Measurements from ENCODE around the gene PARD3B. TPM values are rescaled to one million over a fixed set of nuclear protein-coding genes. Genes with fewer than 3 reads are reported as not detected.

The PARD3B gene
- total and polyA plus RNA-seq, 8 donors: 18.5 to 24.6 (median 21.1) TPM

- Histone ChIP-seq H3K27me3 (no peaks in the 10 kb centered on the region), H3K9me3 (no peaks in the 10 kb centered on the region), H3K27ac (no peak overlapping the region), H3K4me1 (no peaks in the 10 kb centered on the region), H3K4me3 (no peak overlapping the region), H3K36me3 (no peaks in the 10 kb centered on the region)
- intact Hi-C loops (cut with DNase I): no loop called here
- DNase-seq (no peak), ATAC-seq (no peak)
- TF ChIP-seq CTCF (IDR thresholded peaks at IDR 0.05): no peak
Observed at GRCh38 chr2:205582366-205582765, 1037.1 kb downstream of the PARD3B start.

- Histone ChIP-seq H3K27ac (no peak overlapping the region), H3K4me1 (no peaks in the 10 kb centered on the region), H3K36me3 (no peaks in the 10 kb centered on the region), H3K9me3 (no peaks in the 10 kb centered on the region), H3K27me3 (no peaks in the 10 kb centered on the region), H3K4me3 (no peak overlapping the region)
- ATAC-seq (no peak), DNase-seq (no peak)
- intact Hi-C loops (cut with DNase I): no loop called here
- no peak for TF ChIP-seq CTCF (IDR thresholded peaks at IDR 0.05)
Observed at GRCh38 chr2:205585449-205586383, 1040.4 kb downstream of the PARD3B start.

GRCh38 chr2:205586626-205587025 lies 1041.4 kb downstream of the PARD3B start:
- Histone ChIP-seq H3K9me3 (no peaks in the 10 kb centered on the region), H3K4me3 (no peak overlapping the region), H3K4me1 (no peaks in the 10 kb centered on the region), H3K36me3 (no peaks in the 10 kb centered on the region), H3K27me3 (no peaks in the 10 kb centered on the region), H3K27ac (no peak overlapping the region)
- TF ChIP-seq CTCF (IDR thresholded peaks at IDR 0.05): no peak
- ATAC-seq (no peak), DNase-seq (no peak)
- intact Hi-C loops (cut with DNase I): no loop called here

GRCh38 chr2:205589479-205589878 lies 1044.2 kb downstream of the PARD3B start:
- no peaks in the 10 kb centered on the region for H3K36me3 ChIP-seq
- no peaks in the 10 kb centered on the region for H3K4me1 ChIP-seq
- TF ChIP-seq CTCF (IDR thresholded peaks at IDR 0.05): no peak
- H3K9me3 ChIP-seq: no peaks in the 10 kb centered on the region
- H3K4me3 ChIP-seq: no peak overlapping the region
- intact Hi-C loops (cut with DNase I): no loop called here
- DNase-seq: no peak
- no peak overlapping the region for H3K27ac ChIP-seq
- no peaks in the 10 kb centered on the region for H3K27me3 ChIP-seq
- ATAC-seq: no peak

GRCh38 chr2:205590759-205591158 lies 1045.5 kb downstream of the PARD3B start:
- Histone ChIP-seq H3K4me3 (no peak overlapping the region), H3K4me1 (no peaks in the 10 kb centered on the region), H3K36me3 (no peaks in the 10 kb centered on the region), H3K27ac (no peak overlapping the region), H3K27me3 (no peaks in the 10 kb centered on the region), H3K9me3 (no peaks in the 10 kb centered on the region)
- no peak for TF ChIP-seq CTCF (IDR thresholded peaks at IDR 0.05)
- DNase-seq: no peak
- intact Hi-C loops (cut with DNase I): no loop called here
- no peak for ATAC-seq
